ENCODE data around the gene TFDP2. TPM values are rescaled to one million over a fixed set of nuclear protein-coding genes. Genes with fewer than 3 reads are reported as not detected.

The TFDP2 gene
- total and polyA plus RNA-seq, 2 of the 8 experiments (the other 6 are each of a cell fraction or from before 2014, with no cell fraction given): 41.1 to 119 TPM

DNA sequence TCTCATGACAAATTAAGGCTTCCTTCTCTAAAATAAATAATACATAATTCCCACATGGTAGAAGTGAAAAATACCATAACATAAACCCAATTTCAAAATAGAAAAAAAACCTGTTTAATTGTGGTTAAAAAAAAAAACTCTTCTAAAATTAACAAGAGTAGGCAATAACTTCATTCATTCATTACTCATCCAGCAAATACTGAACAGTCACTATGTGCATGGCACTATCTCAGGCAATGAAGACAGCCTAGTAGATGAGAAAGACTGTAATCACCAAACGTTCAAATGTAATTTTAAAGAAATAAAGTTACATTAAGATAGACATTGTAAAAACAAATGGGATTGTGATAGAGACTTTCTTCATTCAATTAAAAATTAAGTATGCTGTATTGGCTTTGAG is 43.4 kb downstream of the TFDP2 start:
- Histone ChIP-seq H3K4me2 (ENCODE audit: insufficient read depth in 1 of 2, low read depth in 2 of 2, low read length in 2 of 2) (no peak overlapping the region), H3K9me3 (ENCODE audit: insufficient read depth in 2 of 2, low read depth in 1 of 2, low read length in 1 of 2) (no peaks in the 10 kb centered on the region), H3K9ac (replicated peaks in 1 of 4; ENCODE audit: extremely low read depth in 1 of 4, low read depth in 3 of 4, low read length in 3 of 4) (no peak overlapping the region), H2AFZ (ENCODE audit: low read length) (no peak overlapping the region), H3K18ac (ENCODE audit: extremely low read depth, low read length) (no peak overlapping the region), H3K79me2 (ENCODE audit: control insufficient read depth in 1 of 2, insufficient read depth in 2 of 2, low read length in 2 of 2) (no peaks in the 10 kb centered on the region), H3K14ac (ENCODE audit: insufficient read length) (no peak overlapping the region), H3K27me3 (replicated peaks in 1 of 4; ENCODE audit: control insufficient read depth in 3 of 4, extremely low read depth in 1 of 4, insufficient read depth in 3 of 4, low read length in 3 of 4) (no peaks in the 10 kb centered on the region), H2BK20ac (ENCODE audit: low read length) (no peak overlapping the region), H3K23me2 (ENCODE audit: low read depth, low read length) (no peaks in the 10 kb centered on the region), H4K20me1 (replicated peaks in 1 of 2; ENCODE audit: control insufficient read depth in 1 of 2, insufficient read depth in 2 of 2, low read length in 2 of 2) (no peaks in the 10 kb centered on the region), H3K4me3 (ENCODE audit: extremely low read depth in 1 of 4, insufficient read depth in 2 of 4, low read depth in 3 of 4, low read length in 4 of 4) (no peak overlapping the region), H4K91ac (replicated peaks; ENCODE audit: insufficient read length, low read length) (no peak overlapping the region), H2BK120ac (replicated peaks; ENCODE audit: low read depth, low read length) (no peak overlapping the region), H3K4me1 (replicated peaks in 1 of 4; ENCODE audit: control insufficient read depth in 3 of 4, insufficient read depth in 4 of 4, low read length in 3 of 4) (no peaks in the 10 kb centered on the region), H3K36me3 (ENCODE audit: control insufficient read depth in 2 of 4, insufficient read depth in 4 of 4, low read length in 3 of 4) (no peaks in the 10 kb centered on the region), H2BK12ac (ENCODE audit: low read depth, low read length) (no peak overlapping the region), H3K56ac (replicated peaks; ENCODE audit: insufficient read length, low read depth, low read length) (no peak overlapping the region), H3K23ac (ENCODE audit: insufficient read length) (no peak overlapping the region), H2AK5ac (ENCODE audit: low read depth, low read length) (no peak overlapping the region), H3K27ac (ENCODE audit: low read depth, low read length) (no peak overlapping the region), H2BK5ac (ENCODE audit: low read depth, low read length) (no peak overlapping the region), H4K5ac (ENCODE audit: insufficient read length, low read depth, low read length) (no peak overlapping the region), H4K8ac (ENCODE audit: extremely low read depth, insufficient read depth, low read length) (no peak overlapping the region), H2BK15ac (ENCODE audit: low read length) (no peak overlapping the region), H3K4ac (replicated peaks; ENCODE audit: insufficient read length, low read depth, low read length) (no peak overlapping the region), H3K79me1 (ENCODE audit: low read depth, low read length) (no peaks in the 10 kb centered on the region)
- DNase-seq (ENCODE audit: low read depth in 1 of 2, low spot score in 2 of 2) (no peak), FAIRE-seq (no peak)
- ChIA-PET POLR2A (ENCODE audit: partially characterized antibody) (no interaction called here), CTCF (ENCODE audit: partially characterized antibody) (interaction anchor here (0.6 to 0.7 kb wide), 2 partner anchors 30 to 143 kb away, joined by 3 to 4 read pairs; no protein-coding TSS in a partner anchor)
- 79% methylated on average over 1 of the region's 1 CpG; no CpG with 5 or more reads in 1 of the 2 experiments for WGBS, 2 experiments (ENCODE audit: extremely low coverage in 1 of 2, insufficient coverage in 1 of 2, insufficient read length in 1 of 2, insufficient replicate concordance in 2 of 2, low coverage in 1 of 2, low lambda C conversion rate in 2 of 2, missing lambda C conversion rate in 1 of 2)
- no peak for TF ChIP-seq EGR1 (IDR thresholded peaks at IDR 0.05; ENCODE audit: borderline replicate concordance, low read depth, low read length)
- no peak for TF ChIP-seq RAD21 (IDR thresholded peaks at IDR 0.05 in 1 of 2, conservative IDR thresholded peaks at IDR 0.05 in 1 of 2; ENCODE audit: low read depth in 2 of 2, low read length in 2 of 2)

Data from H1 (cell line).